ENCODE results near the gene OPA3.

OPA3 gene

GRCh38 chr19:45483033-45483432, 101.6 kb downstream of the OPA3 start:
- no peaks in the 10 kb centered on the region for H3K27me3 ChIP-seq (ENCODE audit: insufficient read depth, low read length)
- no peaks in the 10 kb centered on the region for H3F3A ChIP-seq (ENCODE audit: insufficient read depth, low read length)
- TF ChIP-seq, protein P1, sequence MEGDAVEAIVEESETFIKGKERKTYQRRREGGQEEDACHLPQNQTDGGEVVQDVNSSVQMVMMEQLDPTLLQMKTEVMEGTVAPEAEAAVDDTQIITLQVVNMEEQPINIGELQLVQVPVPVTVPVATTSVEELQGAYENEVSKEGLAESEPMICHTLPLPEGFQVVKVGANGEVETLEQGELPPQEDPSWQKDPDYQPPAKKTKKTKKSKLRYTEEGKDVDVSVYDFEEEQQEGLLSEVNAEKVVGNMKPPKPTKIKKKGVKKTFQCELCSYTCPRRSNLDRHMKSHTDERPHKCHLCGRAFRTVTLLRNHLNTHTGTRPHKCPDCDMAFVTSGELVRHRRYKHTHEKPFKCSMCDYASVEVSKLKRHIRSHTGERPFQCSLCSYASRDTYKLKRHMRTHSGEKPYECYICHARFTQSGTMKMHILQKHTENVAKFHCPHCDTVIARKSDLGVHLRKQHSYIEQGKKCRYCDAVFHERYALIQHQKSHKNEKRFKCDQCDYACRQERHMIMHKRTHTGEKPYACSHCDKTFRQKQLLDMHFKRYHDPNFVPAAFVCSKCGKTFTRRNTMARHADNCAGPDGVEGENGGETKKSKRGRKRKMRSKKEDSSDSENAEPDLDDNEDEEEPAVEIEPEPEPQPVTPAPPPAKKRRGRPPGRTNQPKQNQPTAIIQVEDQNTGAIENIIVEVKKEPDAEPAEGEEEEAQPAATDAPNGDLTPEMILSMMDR (IDR thresholded peaks at IDR 0.05; ENCODE audit: low read length) = no peak
- TF ChIP-seq EZH2 (IDR thresholded peaks at IDR 0.05; ENCODE audit: borderline replicate concordance, low read length) = no peak
- H3K27ac ChIP-seq (ENCODE audit: low read depth, low read length, poor library complexity, severe bottlenecking) = no peak overlapping the region
- no peaks in the 10 kb centered on the region for H3K9me3 ChIP-seq (ENCODE audit: low read length)
- no peaks in the 10 kb centered on the region for H3K36me3 ChIP-seq (ENCODE audit: insufficient read depth, low read length)
- H2AFZ ChIP-seq (ENCODE audit: low read length) = no peak overlapping the region
- no peaks in the 10 kb centered on the region for H3K9me2 ChIP-seq (ENCODE audit: low read depth, low read length)
- H3K4me1 ChIP-seq (ENCODE audit: insufficient read depth, low read length, severe bottlenecking) = peaks cover 15% of the 10 kb centered on the region
- no peak overlapping the region for H3K9ac ChIP-seq (ENCODE audit: low read length)
- no peak overlapping the region for H3K4me2 ChIP-seq (ENCODE audit: low read length)
- H3K4me3 ChIP-seq (ENCODE audit: low read depth, low read length, poor library complexity, severe bottlenecking) = no peak overlapping the region
- no peaks in the 10 kb centered on the region for H4K20me1 ChIP-seq (ENCODE audit: insufficient read depth, low read length)
- H3K79me2 ChIP-seq (ENCODE audit: insufficient read depth, low read length) = no peaks in the 10 kb centered on the region

DNA sequence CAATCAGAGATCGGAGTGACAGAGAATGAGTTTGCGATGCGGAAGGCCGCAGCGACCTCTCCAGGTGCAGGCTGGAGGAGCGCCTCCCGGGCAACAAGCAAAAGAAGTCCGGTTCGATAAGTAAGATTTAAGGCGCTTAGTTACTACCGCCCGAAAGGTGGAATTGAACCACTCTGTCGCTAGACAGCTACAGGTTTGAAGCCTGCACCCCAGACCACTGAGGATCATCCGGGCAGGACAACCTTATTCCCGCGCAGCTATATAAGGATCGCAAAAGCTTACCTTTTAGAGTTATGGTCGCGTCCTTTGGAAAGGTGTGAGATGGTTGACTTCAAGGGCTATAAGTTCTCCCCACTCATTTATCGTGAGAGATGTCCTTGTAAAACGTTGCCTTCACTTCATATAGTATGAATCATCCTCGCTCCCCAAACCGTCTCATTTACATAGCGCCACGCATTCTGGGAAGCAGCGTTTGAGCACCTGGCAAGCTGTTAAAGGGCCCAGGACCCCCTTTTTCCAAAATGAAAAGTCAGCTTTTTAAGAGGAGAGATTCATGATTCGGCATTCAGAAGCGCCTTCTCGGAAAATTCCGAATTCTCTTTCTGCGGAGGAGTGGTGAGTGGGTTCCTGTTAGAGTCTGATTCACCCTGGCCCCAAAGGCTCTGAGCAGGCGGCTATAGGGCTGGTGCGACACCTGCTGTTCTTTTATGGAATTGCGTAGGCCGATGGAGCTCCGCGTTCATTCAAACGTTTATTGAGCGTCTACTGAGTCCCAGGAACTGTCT, 106.0 kb downstream of the OPA3 start:
- peak overlapping the region; percentile 92 for H3K4me2 ChIP-seq (ENCODE audit: low read length)
- no peak for TF ChIP-seq EZH2 (IDR thresholded peaks at IDR 0.05; ENCODE audit: borderline replicate concordance, low read length)
- TF ChIP-seq, protein P1 (IDR thresholded peaks at IDR 0.05; ENCODE audit: low read length) = peak; percentile 93
- H3K4me1 ChIP-seq (ENCODE audit: insufficient read depth, low read length, severe bottlenecking) = peaks cover 18% of the 10 kb centered on the region
- peak overlapping the region; percentile 89 for H2AFZ ChIP-seq (ENCODE audit: low read length)
- H3K9ac ChIP-seq (ENCODE audit: low read length) = peak overlapping the region; percentile 84
- H3K4me3 ChIP-seq (ENCODE audit: low read depth, low read length, poor library complexity, severe bottlenecking) = peak overlapping the region; percentile 68
- H3K27ac ChIP-seq (ENCODE audit: low read depth, low read length, poor library complexity, severe bottlenecking) = peak overlapping the region; percentile 92
- no peaks in the 10 kb centered on the region for H3K79me2 ChIP-seq (ENCODE audit: insufficient read depth, low read length)
- H3K36me3 ChIP-seq (ENCODE audit: insufficient read depth, low read length) = no peaks in the 10 kb centered on the region
- no peaks in the 10 kb centered on the region for H3K9me2 ChIP-seq (ENCODE audit: low read depth, low read length)
- H4K20me1 ChIP-seq (ENCODE audit: insufficient read depth, low read length) = no peaks in the 10 kb centered on the region
- H3K27me3 ChIP-seq (ENCODE audit: insufficient read depth, low read length) = peaks cover 4% of the 10 kb centered on the region; the same call in 1 of the 2 replicates
- H3F3A ChIP-seq (ENCODE audit: insufficient read depth, low read length) = no peaks in the 10 kb centered on the region
- H3K9me3 ChIP-seq (ENCODE audit: low read length) = no peaks in the 10 kb centered on the region

- Histone ChIP-seq H3K4me1 (ENCODE audit: insufficient read depth, low read length, severe bottlenecking) (peaks cover 18% of the 10 kb centered on the region), H3K79me2 (ENCODE audit: insufficient read depth, low read length) (no peaks in the 10 kb centered on the region), H3F3A (ENCODE audit: insufficient read depth, low read length) (no peaks in the 10 kb centered on the region), H3K36me3 (ENCODE audit: insufficient read depth, low read length) (no peaks in the 10 kb centered on the region), H3K27me3 (ENCODE audit: insufficient read depth, low read length) (peaks cover 4% of the 10 kb centered on the region; the same call in 1 of the 2 replicates), H3K9me2 (ENCODE audit: low read depth, low read length) (no peaks in the 10 kb centered on the region), H4K20me1 (ENCODE audit: insufficient read depth, low read length) (no peaks in the 10 kb centered on the region), H3K4me2 (ENCODE audit: low read length) (peak overlapping the region; percentile 92), H3K9ac (ENCODE audit: low read length) (peak overlapping the region; percentile 84), H2AFZ (ENCODE audit: low read length) (no peak overlapping the region), H3K27ac (ENCODE audit: low read depth, low read length, poor library complexity, severe bottlenecking) (peak overlapping the region; percentile 92), H3K4me3 (ENCODE audit: low read depth, low read length, poor library complexity, severe bottlenecking) (peak overlapping the region; percentile 68), H3K9me3 (ENCODE audit: low read length) (no peaks in the 10 kb centered on the region)
- TF ChIP-seq, protein P1 (IDR thresholded peaks at IDR 0.05; ENCODE audit: low read length) = no peak
- TF ChIP-seq EZH2 (IDR thresholded peaks at IDR 0.05; ENCODE audit: borderline replicate concordance, low read length) = no peak
Measured at GRCh38 chr19:45477713-45478453, 106.7 kb downstream of the OPA3 start.

Measured in OCI-LY1 (cell line).